22Rv1 (cell line): ENCODE measurements around the gene TTC33.

Experiments
- H3K27ac ChIP-seq: fragments of 450-650 bp; 2 replicates; pipeline ENCODE4 v1.5.1; 2017
- ZFX ChIP-seq: fragments of 450-650 bp; IDR thresholded peaks from 2 replicates; pipeline ENCODE4 v1.6.1; 2017; ENCODE audit warnings: antibody characterized with exemption, borderline replicate concordance
- TF ChIP-seq, protein P1 (sequence below): fragments of 450-650 bp; IDR thresholded peaks from 2 replicates; pipeline ENCODE4 v1.5.1; 2017; ENCODE audit warnings: mild to moderate bottlenecking

The TTC33 gene

DNA sequence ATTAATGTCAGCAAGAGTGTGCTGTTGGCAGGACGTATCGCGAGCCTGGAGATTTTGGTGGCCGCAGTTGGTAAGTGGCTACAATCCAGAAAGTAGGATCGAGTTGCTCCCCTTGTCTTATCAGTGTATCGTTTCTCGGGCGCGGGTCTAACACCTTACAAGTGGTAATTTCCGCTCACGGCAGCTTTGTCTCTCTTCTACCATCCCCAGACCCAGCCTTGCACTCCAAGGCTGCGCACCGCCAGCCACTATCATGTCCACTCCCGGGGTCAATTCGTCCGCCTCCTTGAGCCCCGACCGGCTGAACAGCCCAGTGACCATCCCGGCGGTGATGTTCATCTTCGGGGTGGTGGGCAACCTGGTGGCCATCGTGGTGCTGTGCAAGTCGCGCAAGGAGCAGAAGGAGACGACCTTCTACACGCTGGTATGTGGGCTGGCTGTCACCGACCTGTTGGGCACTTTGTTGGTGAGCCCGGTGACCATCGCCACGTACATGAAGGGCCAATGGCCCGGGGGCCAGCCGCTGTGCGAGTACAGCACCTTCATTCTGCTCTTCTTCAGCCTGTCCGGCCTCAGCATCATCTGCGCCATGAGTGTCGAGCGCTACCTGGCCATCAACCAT is 74.9 kb downstream of the TTC33 start:
- H3K27ac ChIP-seq, result no peak overlapping the region
- TF ChIP-seq, protein P1, sequence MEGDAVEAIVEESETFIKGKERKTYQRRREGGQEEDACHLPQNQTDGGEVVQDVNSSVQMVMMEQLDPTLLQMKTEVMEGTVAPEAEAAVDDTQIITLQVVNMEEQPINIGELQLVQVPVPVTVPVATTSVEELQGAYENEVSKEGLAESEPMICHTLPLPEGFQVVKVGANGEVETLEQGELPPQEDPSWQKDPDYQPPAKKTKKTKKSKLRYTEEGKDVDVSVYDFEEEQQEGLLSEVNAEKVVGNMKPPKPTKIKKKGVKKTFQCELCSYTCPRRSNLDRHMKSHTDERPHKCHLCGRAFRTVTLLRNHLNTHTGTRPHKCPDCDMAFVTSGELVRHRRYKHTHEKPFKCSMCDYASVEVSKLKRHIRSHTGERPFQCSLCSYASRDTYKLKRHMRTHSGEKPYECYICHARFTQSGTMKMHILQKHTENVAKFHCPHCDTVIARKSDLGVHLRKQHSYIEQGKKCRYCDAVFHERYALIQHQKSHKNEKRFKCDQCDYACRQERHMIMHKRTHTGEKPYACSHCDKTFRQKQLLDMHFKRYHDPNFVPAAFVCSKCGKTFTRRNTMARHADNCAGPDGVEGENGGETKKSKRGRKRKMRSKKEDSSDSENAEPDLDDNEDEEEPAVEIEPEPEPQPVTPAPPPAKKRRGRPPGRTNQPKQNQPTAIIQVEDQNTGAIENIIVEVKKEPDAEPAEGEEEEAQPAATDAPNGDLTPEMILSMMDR, result no peak
- TF ChIP-seq ZFX, result no peak

DNA sequence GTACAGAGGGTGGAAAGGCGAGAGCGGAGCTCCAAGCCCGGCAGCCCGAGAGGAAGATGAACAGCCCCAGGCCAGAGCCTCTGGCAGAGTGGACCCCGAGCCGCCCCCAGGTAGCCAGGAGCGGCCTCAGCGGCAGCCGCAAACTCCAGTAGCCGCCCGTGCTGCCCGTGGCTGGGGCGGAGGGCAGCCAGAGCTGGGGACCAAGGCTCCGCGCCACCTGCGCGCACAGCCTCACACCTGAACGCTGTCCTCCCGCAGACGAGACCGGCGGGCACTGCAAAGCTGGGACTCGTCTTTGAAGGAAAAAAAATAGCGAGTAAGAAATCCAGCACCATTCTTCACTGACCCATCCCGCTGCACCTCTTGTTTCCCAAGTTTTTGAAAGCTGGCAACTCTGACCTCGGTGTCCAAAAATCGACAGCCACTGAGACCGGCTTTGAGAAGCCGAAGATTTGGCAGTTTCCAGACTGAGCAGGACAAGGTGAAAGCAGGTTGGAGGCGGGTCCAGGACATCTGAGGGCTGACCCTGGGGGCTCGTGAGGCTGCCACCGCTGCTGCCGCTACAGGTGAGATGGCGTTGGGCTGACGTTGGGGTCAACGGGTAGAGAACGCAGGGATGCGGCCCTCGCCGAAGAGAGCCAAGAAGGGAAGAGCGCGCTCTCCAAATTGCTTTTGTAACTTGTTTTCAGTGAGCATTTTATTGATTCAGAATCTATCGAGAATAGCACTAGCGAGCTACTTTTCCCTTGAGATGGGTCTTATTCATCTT is 75.7 kb downstream of the TTC33 start, which contains the start of gene PTGER4:
PTGER4 (plus strand) TSS at position 3 of the 769 bp plus-strand sequence. CDS start 1,079 bp downstream, outside the sequence.
- no peak for TF ChIP-seq ZFX
- TF ChIP-seq, protein P1, result no peak
- H3K27ac ChIP-seq, result peak within 1 kb of the TSS; percentile 93

DNA sequence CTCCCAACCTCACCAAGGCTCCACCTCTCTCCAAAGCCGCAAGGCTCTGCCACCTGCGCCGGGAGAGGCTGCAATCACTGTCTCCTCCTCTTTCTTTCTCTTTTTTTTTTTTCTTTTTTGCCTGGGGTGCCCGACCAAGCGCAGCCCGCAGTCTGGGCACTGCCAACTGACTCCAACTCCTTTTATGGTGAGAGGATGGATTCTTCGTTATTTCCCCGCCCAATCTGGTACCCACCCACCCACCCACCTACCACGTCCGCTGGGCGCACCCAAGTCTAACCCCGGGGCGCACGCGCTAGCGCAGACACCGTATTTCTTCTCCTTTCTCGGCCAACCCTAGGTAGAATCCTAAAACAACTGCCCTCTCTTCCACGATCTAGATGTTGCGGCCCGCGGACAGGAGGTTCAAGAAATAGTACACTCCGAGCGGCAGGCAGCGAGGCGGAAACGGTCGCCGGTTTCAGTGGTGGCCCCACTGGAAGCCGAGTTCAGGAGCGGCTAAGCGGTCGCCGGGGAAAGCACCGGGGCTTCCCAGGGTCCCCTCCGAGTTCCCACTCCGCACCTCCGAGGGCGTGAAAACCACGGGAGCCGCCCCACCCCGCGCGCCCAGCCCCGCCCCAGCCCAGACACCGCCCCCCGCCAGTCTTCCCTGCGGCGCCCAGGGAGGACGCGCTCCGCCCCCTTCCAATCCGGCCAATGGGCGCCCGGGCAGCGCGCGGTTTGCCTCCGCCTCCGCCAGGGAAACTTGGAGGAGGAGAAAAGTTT is 76.4 kb downstream of the TTC33 start:
- TF ChIP-seq ZFX, result no peak
- TF ChIP-seq, protein P1, result no peak
- peak overlapping the region; percentile 93 for H3K27ac ChIP-seq

GRCh38 chr5:40678460-40679147 is 77.2 kb downstream of the TTC33 start:
- TF ChIP-seq, protein P1, result no peak
- no peak for TF ChIP-seq ZFX
- H3K27ac ChIP-seq, result peak overlapping the region; percentile 93

- H3K27ac ChIP-seq, result peak overlapping the region; percentile 93
- TF ChIP-seq, protein P1, result no peak
- no peak for TF ChIP-seq ZFX
Measured at GRCh38 chr5:40678026-40678425, 77.7 kb downstream of the TTC33 start.

- H3K27ac ChIP-seq, result no peak overlapping the region
- TF ChIP-seq, protein P1, result no peak
- TF ChIP-seq ZFX, result no peak
Measured at GRCh38 chr5:40677456-40677855, 78.3 kb downstream of the TTC33 start.
